Measurements from ENCODE around the gene ITM2B.
A peak's percentile ranks its signal among the peaks of the same experiment; 100 is the strongest.

ITM2B gene

DNA sequence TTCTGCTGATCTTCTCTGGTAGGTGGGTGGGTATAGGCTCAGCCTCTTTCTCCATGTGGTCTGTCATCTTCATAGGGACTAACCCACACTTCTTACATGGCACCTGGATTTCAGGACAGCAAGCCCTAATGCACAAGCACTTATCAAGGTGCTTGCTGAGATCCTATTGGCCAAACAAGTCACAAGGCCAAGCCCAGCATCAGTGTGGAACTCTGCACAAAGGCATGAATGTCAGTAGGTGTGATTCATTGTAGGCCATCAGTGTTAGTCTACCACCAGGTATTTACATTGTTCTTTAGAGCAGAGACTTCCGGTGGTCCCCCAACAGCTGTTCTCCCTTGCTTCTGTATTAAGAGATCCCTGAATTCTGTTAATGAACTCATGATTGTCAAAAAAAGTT, 62.3 kb downstream of the ITM2B start:
- intact Hi-C loops (cut with DNase I): no loop called here
- DNase-seq: no peak

DNA sequence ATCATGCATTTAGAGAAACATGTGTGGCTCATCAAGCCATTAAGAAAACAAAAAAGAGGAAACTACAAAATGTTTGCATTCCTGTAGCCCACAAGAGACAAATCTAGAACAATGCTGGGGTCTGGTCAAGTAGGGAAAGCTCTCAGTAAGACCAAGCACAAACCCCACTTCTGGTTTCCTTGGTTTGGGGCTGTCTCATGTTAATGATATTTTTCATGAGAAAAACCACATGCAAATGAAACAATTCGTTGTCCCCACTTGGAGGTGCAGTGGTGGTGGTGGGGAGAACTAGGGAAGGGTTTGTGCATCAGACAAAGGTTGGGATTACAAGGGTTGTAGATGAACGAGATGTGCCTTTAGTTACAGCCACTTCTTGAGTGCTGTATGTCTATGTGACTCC, 63.5 kb downstream of the ITM2B start:
- DNase-seq: no peak
- intact Hi-C loops (cut with DNase I): no loop called here

DNA sequence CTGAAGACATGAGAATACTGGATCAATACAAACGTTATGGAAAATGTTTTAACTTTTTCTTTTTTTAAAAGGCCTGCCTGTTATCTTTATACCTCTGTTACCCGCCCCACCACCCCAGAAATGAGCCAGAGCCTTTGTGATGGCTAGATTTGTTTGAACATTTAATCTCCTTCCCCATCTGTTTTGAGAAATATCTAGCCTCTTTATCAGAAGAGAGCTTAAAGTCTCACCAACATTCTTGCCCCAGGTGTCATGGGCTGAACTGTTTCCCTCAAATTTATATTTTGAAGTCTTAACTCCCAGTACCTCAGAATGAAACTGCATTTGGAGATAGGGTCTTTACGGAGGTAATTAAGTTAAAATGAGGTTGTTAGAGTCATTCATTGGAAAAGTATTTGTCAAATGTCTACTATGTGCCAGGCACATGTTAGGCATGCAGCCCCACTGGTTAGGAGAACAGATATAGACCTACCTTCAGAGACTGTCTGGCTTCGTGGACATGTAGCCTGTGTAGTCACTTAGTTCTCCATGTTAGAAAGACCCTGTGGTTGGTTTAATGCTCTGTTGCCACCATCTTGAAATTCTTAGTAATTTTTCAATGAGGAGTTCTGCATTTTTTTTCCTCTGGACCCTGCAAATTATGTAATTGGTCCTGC, 64.3 kb downstream of the ITM2B start:
- intact Hi-C loops (cut with DNase I): no loop called here
- DNase-seq: no peak

DNA sequence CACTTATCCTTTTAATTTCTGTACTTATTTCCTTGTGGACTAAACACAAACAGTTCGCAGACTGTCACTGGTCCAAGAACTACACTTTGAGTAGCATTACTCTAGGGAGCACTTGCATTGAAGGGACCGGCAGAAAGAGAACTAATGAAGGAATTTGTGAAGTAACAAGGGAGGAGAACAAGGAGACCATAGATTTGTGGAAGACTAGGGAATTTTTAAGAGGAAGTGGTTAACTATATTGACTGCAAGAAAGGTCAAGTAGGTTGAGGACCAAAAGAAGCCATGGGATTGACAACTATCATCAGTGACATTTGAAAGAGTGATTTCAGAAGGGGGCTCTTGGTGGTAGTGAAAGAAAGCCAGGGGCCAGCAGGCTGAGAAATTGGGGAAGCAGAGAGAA, 66.6 kb downstream of the ITM2B start:
- no peak for DNase-seq
- intact Hi-C loops (cut with DNase I): no loop called here

DNA sequence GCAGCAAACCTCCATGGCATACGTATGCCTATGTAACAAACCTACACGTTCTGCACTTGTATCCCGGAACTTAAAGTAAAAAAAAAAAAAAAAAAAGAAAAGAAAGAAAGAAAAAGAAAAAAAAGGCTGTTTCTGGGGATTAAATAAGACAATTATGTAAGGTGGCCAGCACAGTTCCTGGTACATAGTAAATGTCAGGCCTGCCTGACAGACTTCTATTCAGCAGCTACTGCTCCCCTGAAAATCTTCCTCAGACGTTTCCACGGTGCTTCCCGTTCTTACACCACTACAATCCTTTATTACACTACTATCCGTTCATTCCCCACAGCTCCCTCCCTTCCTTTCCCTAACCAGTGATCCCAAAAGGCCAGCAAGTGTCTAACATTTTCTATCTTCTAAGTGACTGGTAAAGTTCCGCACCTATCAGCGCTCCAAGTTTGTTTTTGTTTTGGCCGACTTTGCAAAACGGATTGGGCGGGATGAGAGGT, 69.9 kb downstream of the ITM2B start:
- peak in 2 of 42 donors; percentile 12 to 38 for DNase-seq
- intact Hi-C loops (cut with DNase I): loop anchor here (5.0 kb wide), 1 partner anchor 66 kb away; no protein-coding TSS in a partner anchor

DNA sequence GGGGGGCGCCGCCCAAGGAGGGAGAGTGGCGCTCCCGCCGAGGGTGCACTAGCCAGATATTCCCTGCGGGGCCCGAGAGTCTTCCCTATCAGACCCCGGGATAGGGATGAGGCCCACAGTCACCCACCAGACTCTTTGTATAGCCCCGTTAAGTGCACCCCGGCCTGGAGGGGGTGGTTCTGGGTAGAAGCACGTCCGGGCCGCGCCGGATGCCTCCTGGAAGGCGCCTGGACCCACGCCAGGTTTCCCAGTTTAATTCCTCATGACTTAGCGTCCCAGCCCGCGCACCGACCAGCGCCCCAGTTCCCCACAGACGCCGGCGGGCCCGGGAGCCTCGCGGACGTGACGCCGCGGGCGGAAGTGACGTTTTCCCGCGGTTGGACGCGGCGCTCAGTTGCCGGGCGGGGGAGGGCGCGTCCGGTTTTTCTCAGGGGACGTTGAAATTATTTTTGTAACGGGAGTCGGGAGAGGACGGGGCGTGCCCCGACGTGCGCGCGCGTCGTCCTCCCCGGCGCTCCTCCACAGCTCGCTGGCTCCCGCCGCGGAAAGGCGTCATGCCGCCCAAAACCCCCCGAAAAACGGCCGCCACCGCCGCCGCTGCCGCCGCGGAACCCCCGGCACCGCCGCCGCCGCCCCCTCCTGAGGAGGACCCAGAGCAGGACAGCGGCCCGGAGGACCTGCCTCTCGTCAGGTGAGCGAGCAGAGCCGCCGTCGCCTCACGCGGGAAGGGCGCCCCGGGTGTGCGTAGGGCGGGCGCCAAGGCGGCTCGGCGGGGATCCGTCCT, 70.5 kb downstream of the ITM2B start, which contains the start of gene RB1:
Gene RB1 (plus strand): TSS at position 393 of the 784 bp plus-strand sequence. CDS start 162 bp downstream, at position 555.
- peak; percentile 69 to 94 (median 88) for DNase-seq
- intact Hi-C loops (cut with DNase I): loop anchor here (5.0 kb wide), 1 partner anchor 66 kb away; no protein-coding TSS in a partner anchor

DNA sequence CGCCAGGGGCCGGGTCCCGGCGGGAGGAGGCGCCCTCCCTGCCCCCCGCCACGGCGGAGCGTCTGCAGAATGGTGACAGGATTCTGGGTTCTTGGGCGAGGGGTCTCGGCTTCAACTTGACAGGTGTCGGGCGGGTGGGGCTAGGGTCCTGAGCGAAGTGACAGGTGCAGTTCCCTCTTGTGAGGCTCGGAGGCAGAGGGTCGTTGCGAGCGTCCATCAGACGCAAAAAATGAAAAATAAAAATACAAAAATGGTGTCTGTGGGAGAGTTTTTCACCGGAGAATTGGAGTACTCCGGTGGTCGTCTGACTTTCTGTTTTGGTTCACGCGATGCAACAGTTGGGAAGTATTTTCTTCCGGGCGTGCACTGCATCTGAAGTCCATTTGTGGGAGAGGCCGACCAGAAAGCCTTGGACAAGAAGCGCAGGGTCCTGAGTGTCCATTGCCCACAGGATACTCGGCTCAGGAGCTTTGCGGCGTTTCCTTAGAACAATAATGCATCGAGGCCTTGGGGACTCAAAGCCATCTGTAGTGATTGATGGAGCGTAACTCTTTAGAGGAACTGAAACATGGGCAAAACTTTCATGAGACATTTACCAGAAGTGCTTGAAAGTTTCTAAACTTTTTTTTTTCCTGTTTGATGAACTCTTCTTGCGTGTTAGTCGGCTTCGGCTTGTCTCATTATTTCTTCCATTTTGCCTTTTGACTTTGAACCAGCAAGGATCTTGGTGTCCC, 71.3 kb downstream of the ITM2B start:
- peak in 15 of 42 donors; percentile 11 to 63 (median 28) for DNase-seq
- intact Hi-C loops (cut with DNase I): loop anchor here (5.0 kb wide), 1 partner anchor 67 kb away; no protein-coding TSS in a partner anchor

DNA sequence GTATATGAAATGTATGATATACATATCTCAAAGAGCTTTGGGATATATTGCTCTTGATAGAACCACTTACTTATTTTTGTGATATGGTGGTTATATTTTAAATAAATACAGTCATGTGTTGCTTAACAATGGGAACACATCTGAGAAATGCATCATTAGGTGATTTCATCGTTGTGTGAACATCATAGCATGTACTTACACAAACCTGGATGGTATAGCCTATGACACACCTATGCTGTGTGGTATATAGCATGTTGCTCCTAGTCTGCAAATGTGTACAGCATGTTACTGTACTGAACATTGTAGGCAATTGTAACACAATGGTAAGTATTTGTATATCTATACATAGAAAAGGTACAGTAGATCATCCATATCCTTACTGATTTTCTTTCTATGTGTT, 78.2 kb downstream of the ITM2B start:
- DNase-seq: no peak
- intact Hi-C loops (cut with DNase I): no loop called here

DNA sequence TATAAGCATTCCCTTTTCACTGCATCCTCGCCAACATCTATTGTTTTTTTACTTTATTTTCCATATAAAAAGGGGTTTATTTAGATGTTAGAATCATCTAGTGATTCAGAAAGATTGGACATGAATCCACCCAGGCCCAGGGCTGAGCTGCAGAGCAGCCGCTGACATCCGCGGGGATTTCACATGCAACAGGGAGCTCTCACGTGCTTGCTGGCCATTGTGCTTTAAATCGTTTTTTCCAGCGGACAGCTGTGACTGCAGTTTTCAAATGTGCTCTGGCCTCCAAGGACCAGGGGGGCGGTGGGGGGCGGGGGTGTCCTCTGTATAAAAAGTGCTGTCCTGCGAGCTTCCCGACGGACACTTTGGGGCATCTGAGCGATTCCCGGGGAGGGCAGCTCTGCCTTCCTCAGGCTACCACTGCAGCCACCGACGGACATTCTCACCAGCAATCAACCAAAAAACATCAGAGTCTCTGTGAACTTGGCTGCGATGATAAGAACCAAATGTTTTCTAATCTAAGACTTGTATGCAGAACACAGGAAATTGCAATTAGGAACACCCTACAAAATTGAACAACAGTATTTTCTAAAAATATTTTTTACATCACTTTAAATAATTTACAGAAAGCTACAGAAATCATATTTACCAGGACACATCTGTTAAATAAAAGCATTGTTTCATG, 83.1 kb downstream of the ITM2B start:
- intact Hi-C loops (cut with DNase I): no loop called here

DNA sequence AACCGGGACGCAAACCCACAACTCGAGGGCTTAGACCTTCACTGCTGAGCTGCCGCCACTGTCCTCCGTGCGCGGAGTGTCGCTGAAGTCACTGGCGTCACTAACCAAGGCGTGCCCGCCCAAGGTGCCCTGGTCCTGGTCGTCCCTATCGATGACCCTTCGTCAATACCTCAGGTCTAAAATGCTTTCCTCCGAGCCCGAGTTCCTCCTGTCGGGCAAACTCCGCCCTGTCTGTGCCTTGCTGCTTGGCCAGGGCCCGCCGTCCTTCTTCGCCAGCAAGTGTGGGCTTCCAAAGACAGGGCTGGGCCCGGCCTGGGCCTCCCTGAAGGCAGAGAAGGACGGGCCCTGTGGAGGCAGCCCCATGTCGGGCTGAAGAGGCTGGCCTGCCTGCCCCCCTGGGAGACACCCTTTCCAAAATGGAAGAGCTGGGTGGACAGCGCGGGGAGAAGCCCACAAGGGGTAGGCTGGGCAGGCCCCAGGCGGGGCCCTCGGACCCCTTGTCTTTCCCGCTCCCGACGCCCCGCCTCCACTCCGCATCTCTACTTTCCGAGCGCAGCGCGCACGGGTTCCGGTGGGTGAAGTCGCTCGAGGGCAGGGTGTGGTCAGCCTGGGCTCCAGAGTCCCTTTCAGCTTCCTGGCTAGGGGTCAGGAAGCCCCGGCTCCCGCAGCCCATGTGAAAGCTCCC, 84.0 kb downstream of the ITM2B start:
- DNase-seq: no peak
- intact Hi-C loops (cut with DNase I): no loop called here

More for the DNA sequence above, 83.1 kb downstream of the ITM2B start:
- no peak for DNase-seq

DNA sequence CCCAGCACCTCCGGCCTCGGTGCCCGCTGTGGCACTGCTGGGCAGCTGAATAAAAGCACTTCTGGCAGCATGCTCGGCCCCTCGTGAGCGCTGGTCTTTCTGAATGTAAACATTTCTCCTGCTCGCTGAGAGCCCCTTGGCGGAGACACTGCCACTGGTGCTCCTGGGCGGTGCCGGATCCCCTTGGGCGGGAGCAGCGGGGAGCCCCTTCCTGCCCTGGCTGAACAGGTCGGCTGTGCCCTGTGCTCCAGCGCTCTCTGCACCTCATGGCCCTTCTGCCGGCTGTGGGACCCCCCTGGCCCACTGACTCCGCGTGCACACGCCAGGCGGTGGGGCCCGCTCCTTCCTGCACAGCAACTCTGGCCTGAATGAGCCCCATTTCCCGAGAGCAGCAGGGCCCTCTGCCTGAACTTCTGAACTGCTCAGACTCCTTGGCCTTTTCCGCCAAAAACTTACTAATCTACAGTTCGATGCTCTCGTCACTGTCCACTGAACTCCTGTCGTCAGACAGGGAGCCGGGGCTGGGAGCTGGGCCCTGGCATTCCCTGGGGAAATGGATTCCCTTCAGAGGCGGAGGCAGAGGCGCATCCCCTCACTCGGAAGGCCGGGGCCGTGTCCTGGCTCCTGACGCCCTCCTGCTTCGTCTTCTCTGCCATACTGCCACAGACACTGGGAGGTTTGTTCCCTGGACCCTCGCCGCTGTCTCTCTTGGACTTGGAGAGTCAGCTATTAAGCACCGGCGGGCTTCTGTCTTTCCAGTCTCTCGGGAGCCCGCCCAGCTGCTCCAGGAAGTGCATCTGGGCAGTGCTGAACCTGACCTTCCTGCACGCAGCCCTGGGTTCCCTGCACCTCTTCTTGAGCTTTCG, 84.7 kb downstream of the ITM2B start:
- DNase-seq: no peak
- intact Hi-C loops (cut with DNase I): no loop called here

DNA sequence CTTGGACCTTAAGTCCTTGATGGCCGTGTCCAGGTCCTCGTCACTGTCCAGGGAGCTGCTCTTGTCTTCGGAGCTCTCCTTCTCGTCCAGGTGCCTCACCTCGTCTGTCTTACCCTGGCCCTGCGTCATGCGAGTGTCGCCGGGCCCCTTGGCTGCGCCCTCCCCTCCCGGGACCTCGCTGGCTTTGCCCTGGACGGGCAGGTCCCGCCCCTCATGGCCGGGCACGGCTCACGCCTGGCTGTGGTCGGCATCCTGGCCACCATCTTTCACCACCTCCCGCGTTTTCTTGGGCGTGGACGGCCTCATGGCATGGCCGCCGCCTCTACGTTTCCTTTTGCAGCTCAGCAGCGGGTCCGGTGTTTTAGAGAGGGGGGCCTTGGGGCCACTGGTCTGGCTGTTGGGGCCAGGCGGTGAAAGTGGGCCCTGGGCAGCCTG, 85.4 kb downstream of the ITM2B start:
- DNase-seq: peak in 1 of 42 donors; percentile 5
- intact Hi-C loops (cut with DNase I): no loop called here

DNA sequence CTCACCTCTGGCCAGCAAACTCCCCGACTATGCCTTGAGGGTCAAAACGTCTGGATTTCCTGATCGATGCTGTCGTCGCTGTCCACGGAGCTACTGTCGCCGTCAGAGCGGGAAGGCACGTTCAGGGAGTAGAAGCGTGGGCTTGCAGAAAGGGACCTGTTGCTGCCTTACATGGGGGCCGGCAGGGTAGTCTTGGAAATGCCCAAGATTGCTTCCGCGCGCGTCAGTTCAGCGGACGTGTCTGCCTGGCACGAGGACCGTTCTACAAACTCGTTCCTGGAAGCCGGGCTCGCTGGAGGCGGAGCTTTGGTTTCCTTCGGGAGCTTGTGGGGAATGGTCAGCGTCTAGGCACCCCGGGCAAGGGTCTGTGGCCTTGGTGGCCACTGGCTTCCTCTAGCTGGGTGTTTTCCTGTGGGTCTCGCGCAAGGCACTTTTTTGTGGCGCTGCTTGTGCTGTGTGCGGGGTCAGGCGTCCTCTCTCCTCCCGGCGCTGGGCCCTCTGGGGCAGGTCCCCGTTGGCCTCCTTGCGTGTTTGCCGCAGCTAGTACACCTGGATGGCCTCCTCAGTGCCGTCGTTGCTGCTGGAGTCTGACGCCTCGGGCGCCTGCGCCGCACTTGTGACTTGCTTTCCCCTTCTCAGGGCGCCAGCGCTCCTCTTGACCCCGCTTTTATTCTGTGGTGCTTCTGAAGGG, 86.0 kb downstream of the ITM2B start:
- intact Hi-C loops (cut with DNase I): no loop called here
- peak in 1 of 42 donors; percentile 4 for DNase-seq

Data from head of caudate nucleus (tissue), 42 donors.